ENCODE measurements around the gene HYAL3.

- TF ChIP-seq EZH2 (IDR thresholded peaks at IDR 0.05; ENCODE audit: insufficient read depth, poor library complexity, severe bottlenecking), result no peak
- TF ChIP-seq EZH2phosphoT487 (IDR thresholded peaks at IDR 0.05; ENCODE audit: insufficient read depth, low read depth), result no peak
These were observed 27.0 kb upstream of the HYAL3 start for GRCh38 chr3:50326182-50326541.

Measured in GM23248 (cell line).